Mesothelial cell of epicardium (in vitro differentiated cells): ENCODE measurements around the gene ATP2B1. TPM values are rescaled to one million over a fixed set of nuclear protein-coding genes. Genes with fewer than 3 reads are reported as not detected.

Experiments
- DNase-seq, 2 experiments: peaks; one replicate each; pipeline ENCODE4 v3.0.0; 2021; ENCODE audit warnings: low spot score in 2 of 2; ENCODE audit not compliant: unreplicated experiment in 2 of 2
- H3K27ac Mint-ChIP-seq: 2 replicates; pipeline ENCODE4 v1.8.0; 2021; ENCODE audit warnings: mixed read lengths
- H3K27me3 Mint-ChIP-seq: 2 replicates; pipeline ENCODE4 v1.8.0; 2021; ENCODE audit warnings: low read depth, mixed read lengths
- H3K36me3 Mint-ChIP-seq: 2 replicates; pipeline ENCODE4 v1.8.0; 2021; ENCODE audit warnings: mixed read lengths
- H3K4me1 Mint-ChIP-seq: 2 replicates; pipeline ENCODE4 v1.8.0; 2021; ENCODE audit warnings: mixed read lengths
- H3K4me3 Mint-ChIP-seq: 2 replicates; pipeline ENCODE4 v1.8.0; 2021; ENCODE audit warnings: mild to moderate bottlenecking, moderate library complexity, mixed read lengths
- H3K9me3 Mint-ChIP-seq: 2 replicates; pipeline ENCODE4 v1.8.0; 2021; ENCODE audit warnings: mixed read lengths
- total RNA-seq: library from RNA; stranded (reverse); gene quantifications from 3 replicates; pipeline ENCODE4 v1.2.1, GENCODE V29; 2021
- TF ChIP-seq, protein P1 (sequence below): fragments of 200-600 bp; sonication (generic); IDR thresholded peaks from one replicate; pipeline ENCODE4 v1.5.0; 2021; ENCODE audit warnings: antibody characterized with exemption; ENCODE audit not compliant: unreplicated experiment

The ATP2B1 gene
- total RNA-seq, 1 donor from 2014 or later: 131 TPM

- peaks cover 18% of the 10 kb centered on the region for H3K4me1 Mint-ChIP-seq
- H3K4me3 Mint-ChIP-seq: no peak overlapping the region
- H3K27ac Mint-ChIP-seq: no peak overlapping the region
- no peak for DNase-seq
- no peaks in the 10 kb centered on the region for H3K9me3 Mint-ChIP-seq
- TF ChIP-seq, protein P1, sequence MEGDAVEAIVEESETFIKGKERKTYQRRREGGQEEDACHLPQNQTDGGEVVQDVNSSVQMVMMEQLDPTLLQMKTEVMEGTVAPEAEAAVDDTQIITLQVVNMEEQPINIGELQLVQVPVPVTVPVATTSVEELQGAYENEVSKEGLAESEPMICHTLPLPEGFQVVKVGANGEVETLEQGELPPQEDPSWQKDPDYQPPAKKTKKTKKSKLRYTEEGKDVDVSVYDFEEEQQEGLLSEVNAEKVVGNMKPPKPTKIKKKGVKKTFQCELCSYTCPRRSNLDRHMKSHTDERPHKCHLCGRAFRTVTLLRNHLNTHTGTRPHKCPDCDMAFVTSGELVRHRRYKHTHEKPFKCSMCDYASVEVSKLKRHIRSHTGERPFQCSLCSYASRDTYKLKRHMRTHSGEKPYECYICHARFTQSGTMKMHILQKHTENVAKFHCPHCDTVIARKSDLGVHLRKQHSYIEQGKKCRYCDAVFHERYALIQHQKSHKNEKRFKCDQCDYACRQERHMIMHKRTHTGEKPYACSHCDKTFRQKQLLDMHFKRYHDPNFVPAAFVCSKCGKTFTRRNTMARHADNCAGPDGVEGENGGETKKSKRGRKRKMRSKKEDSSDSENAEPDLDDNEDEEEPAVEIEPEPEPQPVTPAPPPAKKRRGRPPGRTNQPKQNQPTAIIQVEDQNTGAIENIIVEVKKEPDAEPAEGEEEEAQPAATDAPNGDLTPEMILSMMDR: no peak
- H3K27me3 Mint-ChIP-seq: no peaks in the 10 kb centered on the region
- peaks cover 21% of the 10 kb centered on the region for H3K36me3 Mint-ChIP-seq
Observed at GRCh38 chr12:89642959-89643358, 65.7 kb downstream of the ATP2B1 start.

DNA sequence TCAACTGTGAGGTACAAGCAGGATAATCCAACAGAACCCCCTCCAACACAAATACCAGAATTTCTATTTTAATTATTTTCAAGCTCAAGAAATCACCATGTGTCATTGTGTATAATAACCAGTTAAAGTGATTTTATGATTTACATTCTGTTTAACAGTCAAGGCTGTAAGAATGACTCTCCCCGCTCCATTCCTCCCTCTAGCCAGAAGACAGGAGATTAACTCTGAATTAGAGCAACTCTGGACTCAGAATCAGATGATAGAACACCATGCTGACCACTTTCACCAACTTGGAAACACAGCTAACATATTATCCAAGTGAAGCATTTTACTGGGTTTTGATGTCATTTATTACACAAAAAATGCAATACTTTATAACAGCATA is 71.9 kb downstream of the ATP2B1 start:
- no peak for DNase-seq
- peaks cover 7% of the 10 kb centered on the region for H3K4me1 Mint-ChIP-seq
- no peaks in the 10 kb centered on the region for H3K27me3 Mint-ChIP-seq
- TF ChIP-seq, protein P1: no peak
- peaks cover 34% of the 10 kb centered on the region for H3K36me3 Mint-ChIP-seq
- no peak overlapping the region for H3K4me3 Mint-ChIP-seq
- no peaks in the 10 kb centered on the region for H3K9me3 Mint-ChIP-seq
- peak overlapping the region; percentile 51 for H3K27ac Mint-ChIP-seq

- H3K36me3 Mint-ChIP-seq: peaks cover 38% of the 10 kb centered on the region
- no peaks in the 10 kb centered on the region for H3K9me3 Mint-ChIP-seq
- no peaks in the 10 kb centered on the region for H3K27me3 Mint-ChIP-seq
- peaks cover 7% of the 10 kb centered on the region for H3K4me1 Mint-ChIP-seq
- H3K27ac Mint-ChIP-seq: peak overlapping the region; percentile 51
- no peak for DNase-seq
- no peak overlapping the region for H3K4me3 Mint-ChIP-seq
- TF ChIP-seq, protein P1: no peak
Observed at GRCh38 chr12:89636052-89636775, 72.4 kb downstream of the ATP2B1 start.

DNA sequence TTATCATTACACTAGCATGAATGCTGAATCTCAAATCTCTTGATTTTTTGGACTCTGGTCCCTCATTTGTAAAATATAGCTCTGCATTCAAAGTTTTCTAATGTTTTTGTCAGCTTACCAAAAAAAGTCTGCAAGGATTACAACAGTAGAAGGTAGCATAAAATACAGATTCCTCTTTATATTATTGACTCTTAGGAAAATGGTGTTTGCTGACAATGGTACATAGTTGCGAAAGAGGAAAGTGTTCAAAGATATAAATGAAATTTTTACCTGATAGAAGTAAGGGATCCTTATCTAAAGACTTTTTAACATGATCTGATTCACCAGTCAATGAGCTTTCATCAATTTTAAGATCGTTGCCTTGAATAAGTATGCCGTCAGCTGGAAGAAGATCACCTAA is 74.1 kb downstream of the ATP2B1 start:
- H3K36me3 Mint-ChIP-seq: peaks cover 41% of the 10 kb centered on the region

DNA sequence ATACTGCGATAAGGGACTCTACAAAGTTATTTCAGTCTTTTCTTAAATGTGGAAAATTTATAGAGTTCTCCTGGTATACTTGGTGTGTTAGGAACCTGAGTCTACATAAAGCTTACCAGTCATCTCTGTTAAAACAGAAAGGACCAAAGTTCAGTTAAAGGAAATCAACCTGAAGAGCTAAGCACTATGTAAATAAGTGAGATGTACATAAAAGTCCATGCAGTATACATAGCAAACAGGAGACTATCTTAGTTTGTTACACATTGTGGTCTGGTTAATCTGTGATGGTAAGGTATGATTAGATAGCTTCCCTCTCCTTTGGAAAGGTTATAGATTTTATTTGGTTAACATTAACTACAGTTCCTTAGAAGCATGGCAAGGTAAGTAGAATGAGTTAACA is 75.9 kb downstream of the ATP2B1 start:
- no peaks in the 10 kb centered on the region for H3K27me3 Mint-ChIP-seq
- peaks cover 56% of the 10 kb centered on the region for H3K36me3 Mint-ChIP-seq
- H3K27ac Mint-ChIP-seq: no peak overlapping the region
- no peaks in the 10 kb centered on the region for H3K9me3 Mint-ChIP-seq
- H3K4me3 Mint-ChIP-seq: no peak overlapping the region
- H3K4me1 Mint-ChIP-seq: peaks cover 7% of the 10 kb centered on the region
- no peak for DNase-seq
- TF ChIP-seq, protein P1: no peak

More for the DNA sequence above, 74.1 kb downstream of the ATP2B1 start:
- Mint-ChIP-seq H3K27me3 (no peaks in the 10 kb centered on the region), H3K4me3 (no peak overlapping the region), H3K4me1 (peaks cover 7% of the 10 kb centered on the region), H3K9me3 (no peaks in the 10 kb centered on the region), H3K27ac (no peak overlapping the region)
- TF ChIP-seq, protein P1: no peak
- no peak for DNase-seq
